GM12878 (cell line): Measurements from ENCODE around the gene TMEM231.

ENCODE experiments used
- CTCF ChIP-seq, 3 experiments: IDR thresholded peaks in 2 of 3; conservative IDR thresholded peaks in 1 of 3; 2 replicates each; pipeline ENCODE4 v1.5.1; 2011; ENCODE audit warnings: low read depth in 3 of 3, low read length in 3 of 3, mild to moderate bottlenecking in 3 of 3, control low read depth in 2 of 3, moderate library complexity in 2 of 3, inconsistent platforms in 1 of 3, mixed read lengths in 1 of 3; ENCODE audit not compliant: control insufficient read depth in 2 of 3, insufficient read depth in 1 of 3; ENCODE audit errors: extremely low read depth in 1 of 3
- JUND ChIP-seq: IDR thresholded peaks from 2 replicates; pipeline ENCODE4 v1.6.1; 2012; ENCODE audit warnings: low read depth, mild to moderate bottlenecking, low read length, improper control_type of control experiment, moderate library complexity
- NFIC ChIP-seq: IDR thresholded peaks from 2 replicates; pipeline ENCODE4 v1.6.1; 2012; ENCODE audit warnings: low read depth, mild to moderate bottlenecking, inconsistent platforms, low read length, moderate library complexity
- SMC3 ChIP-seq: IDR thresholded peaks from 2 replicates; pipeline ENCODE4 v1.6.1; 2011; ENCODE audit warnings: low read length, improper control_type of control experiment, borderline replicate concordance
- USF1 ChIP-seq: IDR thresholded peaks from 2 replicates; pipeline ENCODE4 v1.6.1; 2011; ENCODE audit warnings: borderline replicate concordance, low read depth, mild to moderate bottlenecking, moderate library complexity, mixed read lengths, low read length; ENCODE audit not compliant: insufficient read depth; ENCODE audit errors: extremely low read length

GRCh38 chr16:75593825-75594820, 38.1 kb upstream of the TMEM231 start:
- no peak for TF ChIP-seq NFIC
- no peak for TF ChIP-seq SMC3
- no peak for TF ChIP-seq USF1
- TF ChIP-seq CTCF (IDR thresholded peaks at IDR 0.05 in 2 of 3, conservative IDR thresholded peaks at IDR 0.05 in 1 of 3; ENCODE audit: control insufficient read depth in 2 of 3, extremely low read depth in 1 of 3, insufficient read depth in 1 of 3, low read depth in 3 of 3, low read length in 3 of 3), result no peak
- no peak for TF ChIP-seq JUND
